ENCODE results near the gene PRKAG2. TPM values are rescaled to one million over a fixed set of nuclear protein-coding genes. Genes with fewer than 3 reads are reported as not detected.

Gene PRKAG2
- total and polyA plus RNA-seq, 4 donors, result 17.5 to 33.3 (median 23.9) TPM

DNA sequence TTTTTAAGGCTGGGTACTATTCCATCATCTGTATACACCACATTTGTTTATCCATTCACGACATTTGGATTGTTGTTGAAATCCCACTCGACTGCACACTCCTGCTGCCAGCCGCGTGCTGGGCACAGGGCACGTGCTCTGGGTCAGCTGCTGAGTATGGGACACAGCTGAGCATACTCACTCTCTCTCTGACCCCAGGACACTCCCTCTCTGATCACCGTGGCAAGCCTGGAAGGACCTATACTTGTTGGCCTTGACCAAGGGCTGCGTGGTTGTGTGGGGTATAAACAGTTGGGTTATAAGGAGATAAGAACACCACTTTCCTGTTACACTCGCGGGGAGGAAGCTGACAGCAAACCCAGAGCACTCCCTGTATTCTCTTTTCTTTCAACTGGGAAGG, 204.2 kb downstream of the PRKAG2 start:
- ATAC-seq (ENCODE audit: insufficient read depth, low FRiP score) (no peak), DNase-seq (no peak)
- Histone ChIP-seq H3K9ac (ENCODE audit: insufficient read depth in 1 of 2, low read length in 2 of 2) (no peak overlapping the region), H3K4me1 (ENCODE audit: control insufficient read depth in 5 of 5, insufficient read depth in 5 of 5, low read length in 5 of 5) (peaks cover 0 to 4% (median 3%) of the 10 kb centered on the region in 5 donors), H3K27me3 (ENCODE audit: control insufficient read depth in 3 of 3, insufficient read depth in 3 of 3, low read length in 2 of 3) (no peaks in the 10 kb centered on the region), H3K36me3 (ENCODE audit: control insufficient read depth in 4 of 4, insufficient read depth in 4 of 4, low read length in 4 of 4) (no peaks in the 10 kb centered on the region), H3K9me3 (ENCODE audit: control insufficient read depth in 4 of 4, insufficient read depth in 3 of 4, low read length in 3 of 4) (peaks cover 0 to 5% (median 0%) of the 10 kb centered on the region in 4 donors), H3K4me3 (no peak overlapping the region), H3K27ac (ENCODE audit: low read depth in 1 of 2, low read length in 1 of 2) (peak overlapping the region in 1 of 2 donors; percentile 66)
- TF ChIP-seq, protein P1, sequence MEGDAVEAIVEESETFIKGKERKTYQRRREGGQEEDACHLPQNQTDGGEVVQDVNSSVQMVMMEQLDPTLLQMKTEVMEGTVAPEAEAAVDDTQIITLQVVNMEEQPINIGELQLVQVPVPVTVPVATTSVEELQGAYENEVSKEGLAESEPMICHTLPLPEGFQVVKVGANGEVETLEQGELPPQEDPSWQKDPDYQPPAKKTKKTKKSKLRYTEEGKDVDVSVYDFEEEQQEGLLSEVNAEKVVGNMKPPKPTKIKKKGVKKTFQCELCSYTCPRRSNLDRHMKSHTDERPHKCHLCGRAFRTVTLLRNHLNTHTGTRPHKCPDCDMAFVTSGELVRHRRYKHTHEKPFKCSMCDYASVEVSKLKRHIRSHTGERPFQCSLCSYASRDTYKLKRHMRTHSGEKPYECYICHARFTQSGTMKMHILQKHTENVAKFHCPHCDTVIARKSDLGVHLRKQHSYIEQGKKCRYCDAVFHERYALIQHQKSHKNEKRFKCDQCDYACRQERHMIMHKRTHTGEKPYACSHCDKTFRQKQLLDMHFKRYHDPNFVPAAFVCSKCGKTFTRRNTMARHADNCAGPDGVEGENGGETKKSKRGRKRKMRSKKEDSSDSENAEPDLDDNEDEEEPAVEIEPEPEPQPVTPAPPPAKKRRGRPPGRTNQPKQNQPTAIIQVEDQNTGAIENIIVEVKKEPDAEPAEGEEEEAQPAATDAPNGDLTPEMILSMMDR (IDR thresholded peaks at IDR 0.05; ENCODE audit: control extremely low read depth, extremely low read depth), result no peak
- 38 to 45% methylated on average over 9 of the region's 9 CpGs for WGBS, 2 donors

DNA sequence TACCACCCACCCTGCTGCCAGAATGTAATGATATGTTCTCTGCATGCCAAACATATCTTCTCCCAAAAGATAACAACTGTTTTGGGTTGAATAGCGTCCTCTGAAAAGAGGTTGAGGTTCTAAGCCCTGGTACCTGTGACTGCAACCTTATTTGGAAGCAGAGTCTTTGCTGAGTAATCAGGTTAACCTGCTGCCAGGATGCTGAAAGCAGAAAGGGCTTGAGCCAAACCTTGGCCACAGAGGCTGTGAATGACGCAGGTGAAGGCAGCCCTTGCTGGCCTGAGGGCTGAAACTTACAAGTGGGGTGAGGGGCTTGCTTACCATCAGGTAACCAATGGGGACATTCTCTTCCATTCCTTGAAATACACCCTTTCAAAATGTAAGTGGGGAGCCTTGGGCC, 205.4 kb downstream of the PRKAG2 start:
- peak overlapping the region in 1 of 2 donors; percentile 43 for H3K27ac ChIP-seq (ENCODE audit: low read depth in 1 of 2, low read length in 1 of 2)
- no peak for DNase-seq
- no peak overlapping the region for H3K9ac ChIP-seq (ENCODE audit: insufficient read depth in 1 of 2, low read length in 2 of 2)
- H3K4me3 ChIP-seq, result no peak overlapping the region
- no peaks in the 10 kb centered on the region for H3K36me3 ChIP-seq (ENCODE audit: control insufficient read depth in 4 of 4, insufficient read depth in 4 of 4, low read length in 4 of 4)
- H3K27me3 ChIP-seq (ENCODE audit: control insufficient read depth in 3 of 3, insufficient read depth in 3 of 3, low read length in 2 of 3), result no peaks in the 10 kb centered on the region
- no peak for ATAC-seq (ENCODE audit: insufficient read depth, low FRiP score)
- H3K4me1 ChIP-seq (ENCODE audit: control insufficient read depth in 5 of 5, insufficient read depth in 5 of 5, low read length in 5 of 5), result peaks cover 0 to 4% (median 3%) of the 10 kb centered on the region in 5 donors
- peaks cover 0 to 8% (median 0%) of the 10 kb centered on the region in 4 donors for H3K9me3 ChIP-seq (ENCODE audit: control insufficient read depth in 4 of 4, insufficient read depth in 3 of 4, low read length in 3 of 4)
- TF ChIP-seq, protein P1 (IDR thresholded peaks at IDR 0.05; ENCODE audit: control extremely low read depth, extremely low read depth), result no peak
- 84 to 90% methylated on average over 2 of the region's 2 CpGs for WGBS, 2 donors

DNA sequence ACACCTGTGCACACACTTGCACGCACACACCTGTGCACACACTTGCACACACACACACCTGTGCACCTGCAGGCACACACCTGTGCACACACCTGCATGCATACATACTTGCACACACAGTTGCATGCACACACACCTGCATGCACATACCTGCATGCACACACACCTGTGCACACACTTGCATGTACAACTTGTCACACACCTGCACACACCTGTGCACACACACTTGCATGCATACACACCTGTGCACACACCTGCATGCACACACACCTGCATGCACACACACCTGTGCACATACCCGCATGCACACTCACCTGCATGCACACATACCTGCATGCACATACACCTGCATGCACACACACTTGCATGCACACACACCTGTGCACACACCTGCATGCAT, 207.2 kb downstream of the PRKAG2 start:
- H3K27me3 ChIP-seq (ENCODE audit: control insufficient read depth in 3 of 3, insufficient read depth in 3 of 3, low read length in 2 of 3), result no peaks in the 10 kb centered on the region
- ATAC-seq (ENCODE audit: insufficient read depth, low FRiP score) (no peak), DNase-seq (peak in 1 of 3 donors; percentile 32)
- H3K27ac ChIP-seq (ENCODE audit: low read depth in 1 of 2, low read length in 1 of 2), result no peak overlapping the region
- H3K9me3 ChIP-seq (ENCODE audit: control insufficient read depth in 4 of 4, insufficient read depth in 3 of 4, low read length in 3 of 4), result peaks cover 0 to 10% (median 0%) of the 10 kb centered on the region in 4 donors
- H3K4me3 ChIP-seq, result no peak overlapping the region
- WGBS, 2 donors, result 70 to 98% methylated on average over 2 of the region's 2 CpGs
- peaks cover 0 to 13% (median 4%) of the 10 kb centered on the region in 5 donors for H3K4me1 ChIP-seq (ENCODE audit: control insufficient read depth in 5 of 5, insufficient read depth in 5 of 5, low read length in 5 of 5)
- no peak overlapping the region for H3K9ac ChIP-seq (ENCODE audit: insufficient read depth in 1 of 2, low read length in 2 of 2)
- TF ChIP-seq, protein P1 (IDR thresholded peaks at IDR 0.05; ENCODE audit: control extremely low read depth, extremely low read depth), result no peak
- H3K36me3 ChIP-seq (ENCODE audit: control insufficient read depth in 4 of 4, insufficient read depth in 4 of 4, low read length in 4 of 4), result no peaks in the 10 kb centered on the region

DNA sequence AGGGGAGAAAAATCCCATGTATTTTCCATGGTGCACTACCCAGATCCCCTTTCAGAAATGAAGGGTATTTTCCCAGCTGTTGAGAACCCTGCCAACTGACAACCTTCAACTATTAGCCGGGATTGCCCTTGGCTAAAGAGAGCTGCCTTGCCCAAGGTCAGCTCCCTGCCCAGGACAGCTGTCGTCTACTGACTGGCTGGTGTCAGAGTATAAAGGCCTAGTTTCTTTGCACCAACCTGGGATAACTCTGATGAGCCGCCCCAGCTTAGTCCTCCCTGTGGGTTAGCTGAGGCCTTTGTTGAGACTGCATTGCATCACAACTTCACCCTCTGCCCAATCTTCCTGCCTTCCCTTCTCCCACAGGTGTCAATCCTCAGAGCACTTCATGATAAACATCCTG, 210.0 kb downstream of the PRKAG2 start:
- 96 to 97% methylated on average over 3 of the region's 3 CpGs for WGBS, 2 donors
- ATAC-seq (ENCODE audit: insufficient read depth, low FRiP score), result no peak
- Histone ChIP-seq H3K36me3 (ENCODE audit: control insufficient read depth in 4 of 4, insufficient read depth in 4 of 4, low read length in 4 of 4) (no peaks in the 10 kb centered on the region), H3K4me3 (no peak overlapping the region), H3K4me1 (ENCODE audit: control insufficient read depth in 5 of 5, insufficient read depth in 5 of 5, low read length in 5 of 5) (peaks cover 0 to 10% (median 4%) of the 10 kb centered on the region in 5 donors), H3K9ac (ENCODE audit: insufficient read depth in 1 of 2, low read length in 2 of 2) (no peak overlapping the region), H3K27me3 (ENCODE audit: control insufficient read depth in 3 of 3, insufficient read depth in 3 of 3, low read length in 2 of 3) (no peaks in the 10 kb centered on the region), H3K9me3 (ENCODE audit: control insufficient read depth in 4 of 4, insufficient read depth in 3 of 4, low read length in 3 of 4) (peaks cover 0 to 10% (median 0%) of the 10 kb centered on the region in 4 donors), H3K27ac (ENCODE audit: low read depth in 1 of 2, low read length in 1 of 2) (peak overlapping the region in 1 of 2 donors; percentile 91)
- no peak for DNase-seq
- TF ChIP-seq, protein P1 (IDR thresholded peaks at IDR 0.05; ENCODE audit: control extremely low read depth, extremely low read depth), result no peak
